ENCODE measurements around the gene ASTN2.

ASTN2 gene

DNA sequence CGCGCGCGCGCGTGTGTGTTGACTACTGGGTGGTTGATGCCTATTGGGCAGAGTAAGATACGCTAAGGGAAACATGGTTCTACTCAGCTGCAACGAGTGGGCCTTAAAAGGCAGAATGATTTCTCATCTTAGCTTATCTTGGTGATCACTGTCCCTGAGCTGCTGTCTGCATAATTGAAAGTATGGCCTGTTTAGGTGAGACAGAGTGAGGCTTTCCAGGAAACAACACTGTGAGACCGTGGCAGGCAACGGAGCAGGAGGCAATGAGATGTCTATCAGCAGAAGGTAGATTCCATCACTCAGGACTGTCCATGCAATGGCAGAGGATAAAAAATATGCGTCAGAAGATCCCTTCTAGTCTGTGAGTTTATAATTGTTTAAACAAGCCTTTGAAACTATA lies 450.6 kb downstream of the ASTN2 start:
- no peak for DNase-seq (ENCODE audit: extremely low read depth, insufficient read length)
- TF ChIP-seq, protein P1, sequence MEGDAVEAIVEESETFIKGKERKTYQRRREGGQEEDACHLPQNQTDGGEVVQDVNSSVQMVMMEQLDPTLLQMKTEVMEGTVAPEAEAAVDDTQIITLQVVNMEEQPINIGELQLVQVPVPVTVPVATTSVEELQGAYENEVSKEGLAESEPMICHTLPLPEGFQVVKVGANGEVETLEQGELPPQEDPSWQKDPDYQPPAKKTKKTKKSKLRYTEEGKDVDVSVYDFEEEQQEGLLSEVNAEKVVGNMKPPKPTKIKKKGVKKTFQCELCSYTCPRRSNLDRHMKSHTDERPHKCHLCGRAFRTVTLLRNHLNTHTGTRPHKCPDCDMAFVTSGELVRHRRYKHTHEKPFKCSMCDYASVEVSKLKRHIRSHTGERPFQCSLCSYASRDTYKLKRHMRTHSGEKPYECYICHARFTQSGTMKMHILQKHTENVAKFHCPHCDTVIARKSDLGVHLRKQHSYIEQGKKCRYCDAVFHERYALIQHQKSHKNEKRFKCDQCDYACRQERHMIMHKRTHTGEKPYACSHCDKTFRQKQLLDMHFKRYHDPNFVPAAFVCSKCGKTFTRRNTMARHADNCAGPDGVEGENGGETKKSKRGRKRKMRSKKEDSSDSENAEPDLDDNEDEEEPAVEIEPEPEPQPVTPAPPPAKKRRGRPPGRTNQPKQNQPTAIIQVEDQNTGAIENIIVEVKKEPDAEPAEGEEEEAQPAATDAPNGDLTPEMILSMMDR (IDR thresholded peaks at IDR 0.05; ENCODE audit: insufficient read depth, low read length, poor library complexity, severe bottlenecking), result no peak
- no peaks in the 10 kb centered on the region for H3K36me3 ChIP-seq (ENCODE audit: control insufficient read depth, insufficient read depth, low read length)
- H3K27me3 ChIP-seq (replicated peaks; ENCODE audit: control insufficient read depth, insufficient read depth, low read length), result no peaks in the 10 kb centered on the region
- no peak overlapping the region for H3K4me3 ChIP-seq (replicated peaks; ENCODE audit: low read depth, low read length)

DNA sequence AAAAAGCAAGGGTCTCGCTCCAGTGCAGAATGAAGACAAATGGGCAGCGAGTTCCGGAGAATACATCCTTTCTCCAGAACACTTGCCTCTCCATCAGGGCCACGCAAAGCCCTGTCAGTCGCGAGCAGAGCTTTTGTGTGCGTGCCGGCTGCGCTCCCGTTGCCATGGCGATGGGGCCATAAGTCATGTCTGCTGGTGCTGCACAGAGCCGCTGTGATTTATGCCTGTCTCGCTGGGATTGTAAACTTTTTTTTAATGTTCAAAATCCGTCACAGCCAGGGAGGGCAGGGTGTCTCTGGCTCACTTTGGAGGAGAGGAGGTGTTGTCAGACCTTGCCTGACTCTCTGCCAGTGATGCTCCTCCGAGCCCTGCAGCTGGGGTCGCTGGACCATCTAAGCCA lies 455.0 kb downstream of the ASTN2 start:
- no peaks in the 10 kb centered on the region for H3K27me3 ChIP-seq (replicated peaks; ENCODE audit: control insufficient read depth, insufficient read depth, low read length)
- DNase-seq (ENCODE audit: extremely low read depth, insufficient read length), result peak; percentile 71
- TF ChIP-seq, protein P1 (IDR thresholded peaks at IDR 0.05; ENCODE audit: insufficient read depth, low read length, poor library complexity, severe bottlenecking), result no peak

DNA sequence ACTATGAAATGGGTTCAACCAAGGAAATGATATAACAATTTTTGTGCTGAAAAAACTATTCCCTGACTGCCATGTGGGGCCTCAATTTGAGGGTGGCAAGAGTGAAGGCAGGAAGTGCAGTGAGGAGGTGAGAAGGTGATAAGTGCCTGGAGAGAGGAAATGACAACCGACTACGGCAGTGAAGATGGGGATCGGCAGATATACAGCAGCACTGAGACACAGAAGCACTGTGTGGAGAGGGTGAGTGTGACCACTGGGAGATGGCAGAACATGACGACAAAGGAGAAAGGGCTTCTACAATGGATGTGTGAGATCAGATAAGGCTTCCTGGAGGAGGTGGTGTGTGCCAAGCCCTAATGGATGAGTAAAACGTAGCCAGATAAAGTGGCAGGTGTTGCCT lies 456.0 kb downstream of the ASTN2 start:
- H3K36me3 ChIP-seq (ENCODE audit: control insufficient read depth, insufficient read depth, low read length), result no peaks in the 10 kb centered on the region
- TF ChIP-seq, protein P1 (IDR thresholded peaks at IDR 0.05; ENCODE audit: insufficient read depth, low read length, poor library complexity, severe bottlenecking), result no peak
- no peaks in the 10 kb centered on the region for H3K27me3 ChIP-seq (replicated peaks; ENCODE audit: control insufficient read depth, insufficient read depth, low read length)
- no peak for DNase-seq (ENCODE audit: extremely low read depth, insufficient read length)
- no peak overlapping the region for H3K4me3 ChIP-seq (replicated peaks; ENCODE audit: low read depth, low read length)

More for the DNA sequence above, 455.0 kb downstream of the ASTN2 start:
- no peaks in the 10 kb centered on the region for H3K36me3 ChIP-seq (ENCODE audit: control insufficient read depth, insufficient read depth, low read length)
- H3K4me3 ChIP-seq (replicated peaks; ENCODE audit: low read depth, low read length), result no peak overlapping the region; the same call in 1 of the 2 replicates

DNA sequence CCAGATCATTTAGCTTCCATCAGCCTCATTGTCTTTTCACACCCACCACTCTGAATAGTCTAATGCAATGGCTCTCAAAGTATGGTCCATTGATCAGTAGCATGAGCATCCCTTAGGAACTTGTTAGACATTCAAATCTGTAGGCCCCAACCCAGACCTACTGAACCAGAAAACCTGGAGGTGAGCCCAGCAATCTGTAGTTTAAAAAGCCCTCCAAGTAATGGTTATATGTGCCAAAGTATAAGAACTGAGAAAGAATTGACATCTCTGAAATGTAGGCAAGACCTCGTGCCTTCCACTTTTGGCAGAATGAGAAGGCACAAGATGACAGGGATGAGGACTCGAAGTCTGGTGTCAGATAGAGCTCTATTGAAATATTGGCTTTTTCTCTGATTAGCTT lies 460.1 kb downstream of the ASTN2 start:
- Histone ChIP-seq H3K27me3 (replicated peaks; ENCODE audit: control insufficient read depth, insufficient read depth, low read length) (no peaks in the 10 kb centered on the region), H3K36me3 (ENCODE audit: control insufficient read depth, insufficient read depth, low read length) (no peaks in the 10 kb centered on the region), H3K4me3 (replicated peaks; ENCODE audit: low read depth, low read length) (no peak overlapping the region)
- no peak for DNase-seq (ENCODE audit: extremely low read depth, insufficient read length)
- TF ChIP-seq, protein P1 (IDR thresholded peaks at IDR 0.05; ENCODE audit: insufficient read depth, low read length, poor library complexity, severe bottlenecking), result no peak

DNA sequence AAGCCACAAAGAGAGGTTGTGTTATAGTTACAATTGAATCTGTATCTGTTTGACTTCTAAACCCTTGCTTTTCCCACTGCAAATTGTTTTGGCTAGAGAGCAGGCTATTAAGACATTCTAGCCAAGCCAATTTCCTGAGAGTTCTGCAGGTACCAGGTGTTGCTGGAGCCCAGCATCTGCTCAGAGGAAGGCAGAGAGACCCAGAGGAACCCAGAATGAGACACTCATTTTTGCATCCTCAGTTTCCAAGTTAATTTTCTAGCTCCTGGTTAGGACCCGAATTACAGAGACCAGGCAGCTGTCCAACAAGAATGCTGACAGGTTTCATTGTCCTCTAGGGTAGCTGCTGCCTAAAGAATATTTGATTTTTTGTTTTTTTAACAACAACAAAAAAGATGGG lies 461.6 kb downstream of the ASTN2 start:
- no peak overlapping the region for H3K4me3 ChIP-seq (replicated peaks; ENCODE audit: low read depth, low read length)
- TF ChIP-seq, protein P1 (IDR thresholded peaks at IDR 0.05; ENCODE audit: insufficient read depth, low read length, poor library complexity, severe bottlenecking), result no peak
- H3K27me3 ChIP-seq (replicated peaks; ENCODE audit: control insufficient read depth, insufficient read depth, low read length), result no peaks in the 10 kb centered on the region
- H3K36me3 ChIP-seq (ENCODE audit: control insufficient read depth, insufficient read depth, low read length), result no peaks in the 10 kb centered on the region
- DNase-seq (ENCODE audit: extremely low read depth, insufficient read length), result no peak

DNA sequence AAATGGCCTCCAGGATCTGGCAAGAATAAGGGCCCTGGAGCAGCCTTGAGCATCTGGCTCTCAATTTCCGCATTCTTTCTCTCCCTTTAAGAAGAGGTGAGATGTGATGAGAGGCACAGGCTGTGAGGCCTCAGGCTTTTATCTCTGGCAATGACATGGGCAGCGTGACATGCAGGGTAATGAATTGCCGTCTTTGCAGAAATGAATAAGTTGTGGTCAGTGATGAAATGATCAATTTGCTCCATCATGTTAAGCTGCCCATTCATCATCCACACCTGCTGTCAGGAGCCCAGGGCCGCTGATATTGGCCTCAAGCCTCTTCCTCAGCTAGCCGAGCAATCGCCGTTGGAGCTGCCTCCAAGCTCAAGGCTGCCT lies 462.4 kb downstream of the ASTN2 start:
- Histone ChIP-seq H3K27me3 (replicated peaks; ENCODE audit: control insufficient read depth, insufficient read depth, low read length) (no peaks in the 10 kb centered on the region), H3K4me3 (replicated peaks; ENCODE audit: low read depth, low read length) (no peak overlapping the region), H3K36me3 (ENCODE audit: control insufficient read depth, insufficient read depth, low read length) (no peaks in the 10 kb centered on the region)
- TF ChIP-seq, protein P1 (IDR thresholded peaks at IDR 0.05; ENCODE audit: insufficient read depth, low read length, poor library complexity, severe bottlenecking), result no peak
- DNase-seq (ENCODE audit: extremely low read depth, insufficient read length), result peak; percentile 49

Data from GM06990 (cell line).